Activated CD4-positive, alpha-beta T cell treated with anti-CD3 and anti-CD28 coated beads, Interleukin-2, amount 10 ng/mL, durations not matched to agents 24 days and 14 days (primary cell): ENCODE data around the gene FRA10AC1. TPM values are rescaled to one million over a fixed set of nuclear protein-coding genes. Genes with fewer than 3 reads are reported as not detected.
"Not testable (repeated sequence)": the region's sequence is repeated elsewhere in the genome, so short reads cannot be mapped to it uniquely, and the experiment has no call there.

Experiments
- DNase-seq: peaks from one replicate; pipeline ENCODE4 v3.0.0; 2022
- H3K27ac Mint-ChIP-seq: one replicate; pipeline ENCODE4 v1.8.0; 2022; ENCODE audit warnings: mild to moderate bottlenecking, mixed read lengths
- H3K27me3 Mint-ChIP-seq: one replicate; pipeline ENCODE4 v1.8.0; 2022; ENCODE audit warnings: mixed read lengths
- H3K36me3 Mint-ChIP-seq: one replicate; pipeline ENCODE4 v1.8.0; 2022; ENCODE audit warnings: low read depth, mild to moderate bottlenecking, mixed read lengths
- H3K4me1 Mint-ChIP-seq: one replicate; pipeline ENCODE4 v1.8.0; 2021; ENCODE audit warnings: mixed read lengths
- H3K4me3 Mint-ChIP-seq: one replicate; pipeline ENCODE4 v1.8.0; 2022; ENCODE audit warnings: mild to moderate bottlenecking, moderate library complexity, mixed read lengths
- H3K9me3 Mint-ChIP-seq: one replicate; pipeline ENCODE4 v1.8.0; 2021; ENCODE audit warnings: mixed read lengths
- intact Hi-C: fragments of 100-400 bp; cut with micrococcal nuclease; formaldehyde crosslinking; loops from one replicate; pipeline ENCODE4 v1.15.1; 2023
- total RNA-seq: library from RNA; stranded (reverse); gene quantifications from 2 replicates; pipeline ENCODE4 v1.2.3, GENCODE V29; 2022

Gene FRA10AC1
- total RNA-seq, 1 donor from 2014 or later: 22.5 TPM

DNA sequence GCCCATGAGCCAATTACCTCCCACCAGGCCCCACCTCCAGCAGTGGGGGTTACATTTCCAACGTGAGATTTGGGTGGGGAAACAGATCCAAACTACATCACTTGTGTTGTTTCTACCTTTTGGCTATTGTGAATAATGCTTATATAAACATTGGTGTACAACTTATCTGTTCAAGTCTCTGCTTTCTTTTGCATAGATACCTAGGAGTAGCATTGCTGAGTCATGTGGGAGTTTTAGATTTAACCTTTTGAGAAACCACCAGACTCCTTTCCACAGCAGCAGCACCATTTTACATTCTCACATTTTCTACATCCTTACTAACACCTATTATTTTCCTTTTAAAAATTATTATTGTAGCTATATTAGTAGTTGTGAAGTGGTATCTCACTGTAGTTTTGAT, 14.4 kb upstream of the FRA10AC1 start:
- Mint-ChIP-seq H3K9me3 (no peaks in the 10 kb centered on the region), H3K4me3 (no peak overlapping the region), H3K27me3 (peaks cover 11% of the 10 kb centered on the region), H3K36me3 (no peaks in the 10 kb centered on the region), H3K27ac (no peak overlapping the region), H3K4me1 (peaks cover 2% of the 10 kb centered on the region)
- no peak for DNase-seq
- intact Hi-C loops: no loop called here

DNA sequence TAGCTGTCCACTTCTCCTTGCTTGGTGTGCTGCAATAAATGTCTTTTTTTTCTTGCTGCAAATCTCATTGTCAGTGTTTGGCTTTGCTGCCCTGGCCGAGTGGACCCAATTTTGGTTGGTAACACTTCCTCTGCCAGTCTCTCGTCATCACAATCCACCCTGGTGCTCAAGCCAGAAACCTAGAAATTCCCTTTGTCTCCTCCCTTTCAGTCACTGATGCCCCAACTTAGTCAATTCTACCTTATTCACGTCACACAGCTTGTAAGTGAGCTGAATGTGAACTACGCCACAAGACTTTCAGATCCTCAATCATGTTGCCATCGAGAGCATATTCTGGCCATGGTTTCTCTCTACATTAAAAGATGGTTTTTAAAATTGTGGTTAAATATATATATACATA, 13.0 kb upstream of the FRA10AC1 start:
- H3K4me1 Mint-ChIP-seq: peaks cover 2% of the 10 kb centered on the region
- H3K9me3 Mint-ChIP-seq: no peaks in the 10 kb centered on the region
- DNase-seq: no peak
- no peak overlapping the region for H3K27ac Mint-ChIP-seq
- H3K27me3 Mint-ChIP-seq: peaks cover 11% of the 10 kb centered on the region
- intact Hi-C loops: no loop called here
- no peaks in the 10 kb centered on the region for H3K36me3 Mint-ChIP-seq
- no peak overlapping the region for H3K4me3 Mint-ChIP-seq

GRCh38 chr10:93712593-93712992, 10.2 kb upstream of the FRA10AC1 start:
- no peak overlapping the region for H3K27ac Mint-ChIP-seq
- no peaks in the 10 kb centered on the region for H3K36me3 Mint-ChIP-seq
- peaks cover 4% of the 10 kb centered on the region for H3K4me1 Mint-ChIP-seq
- intact Hi-C loops: no loop called here
- DNase-seq: no peak
- no peaks in the 10 kb centered on the region for H3K9me3 Mint-ChIP-seq
- no peaks in the 10 kb centered on the region for H3K27me3 Mint-ChIP-seq
- H3K4me3 Mint-ChIP-seq: no peak overlapping the region

GRCh38 chr10:93711891-93712290, 9.5 kb upstream of the FRA10AC1 start:
- intact Hi-C loops: no loop called here
- Mint-ChIP-seq H3K4me3 (no peak overlapping the region), H3K4me1 (peaks cover 11% of the 10 kb centered on the region), H3K27ac (no peak overlapping the region), H3K9me3 (no peaks in the 10 kb centered on the region), H3K27me3 (no peaks in the 10 kb centered on the region), H3K36me3 (no peaks in the 10 kb centered on the region)
- no peak for DNase-seq

GRCh38 chr10:93710333-93710909, 8.0 kb upstream of the FRA10AC1 start:
- intact Hi-C loops: no loop called here
- no peak for DNase-seq
- peaks cover 12% of the 10 kb centered on the region for H3K4me1 Mint-ChIP-seq
- H3K27ac Mint-ChIP-seq: no peak overlapping the region
- H3K36me3 Mint-ChIP-seq: no peaks in the 10 kb centered on the region
- H3K27me3 Mint-ChIP-seq: no peaks in the 10 kb centered on the region
- H3K4me3 Mint-ChIP-seq: no peak overlapping the region
- no peaks in the 10 kb centered on the region for H3K9me3 Mint-ChIP-seq

- no peaks in the 10 kb centered on the region for H3K9me3 Mint-ChIP-seq
- intact Hi-C loops: loop anchor here (10.0 kb wide), 2 partner anchors 107 to 837 kb away; partner anchors contain the start of gene HELLS
- no peaks in the 10 kb centered on the region for H3K36me3 Mint-ChIP-seq
- H3K4me1 Mint-ChIP-seq: peaks cover 16% of the 10 kb centered on the region
- no peaks in the 10 kb centered on the region for H3K27me3 Mint-ChIP-seq
- no peak overlapping the region for H3K27ac Mint-ChIP-seq
- DNase-seq: no peak
- H3K4me3 Mint-ChIP-seq: no peak overlapping the region
These were observed 5.2 kb upstream of the FRA10AC1 start for GRCh38 chr10:93707623-93708022.

GRCh38 chr10:93704451-93704850, 2.1 kb upstream of the FRA10AC1 start:
- Mint-ChIP-seq H3K4me1 (peaks cover 16% of the 10 kb centered on the region), H3K9me3 (no peaks in the 10 kb centered on the region), H3K27ac (no peak overlapping the region), H3K36me3 (peaks cover 3% of the 10 kb centered on the region), H3K4me3 (no peak overlapping the region), H3K27me3 (no peaks in the 10 kb centered on the region)
- no peak for DNase-seq
- intact Hi-C loops: loop anchor here (10.0 kb wide), 2 partner anchors 110 to 840 kb away; partner anchors contain the start of gene HELLS

GRCh38 chr10:93703841-93704240, 1.4 kb upstream of the FRA10AC1 start:
- Mint-ChIP-seq H3K4me3 (peak overlapping the region; percentile 71), H3K36me3 (peaks cover 7% of the 10 kb centered on the region), H3K27me3 (no peaks in the 10 kb centered on the region), H3K9me3 (no peaks in the 10 kb centered on the region), H3K27ac (peak overlapping the region; percentile 37), H3K4me1 (peaks cover 16% of the 10 kb centered on the region)
- no peak for DNase-seq
- intact Hi-C loops: loop anchor here (2.0 to 10.0 kb wide), 4 partner anchors 111 to 855 kb away; partner anchors contain the start of genes EXOC6 and HELLS

- intact Hi-C loops: loop anchor here (2.0 to 10.0 kb wide), 4 partner anchors 112 to 854 kb away; partner anchors contain the start of genes EXOC6 and HELLS
- DNase-seq: peak; percentile 69
- Mint-ChIP-seq H3K4me3 (no peak overlapping the region), H3K36me3 (peaks cover 8% of the 10 kb centered on the region), H3K4me1 (peaks cover 16% of the 10 kb centered on the region), H3K27ac (no peak overlapping the region), H3K9me3 (no peaks in the 10 kb centered on the region), H3K27me3 (no peaks in the 10 kb centered on the region)
These were observed 674 bp upstream of the FRA10AC1 start for GRCh38 chr10:93703066-93703465.

- no peak overlapping the region for H3K27ac Mint-ChIP-seq
- intact Hi-C loops: loop anchor here (1.0 to 10.0 kb wide), 5 partner anchors 113 to 853 kb away; partner anchors contain the start of genes CEP55, EXOC6 and HELLS
- DNase-seq: peak; percentile 73
- no peaks in the 10 kb centered on the region for H3K27me3 Mint-ChIP-seq
- H3K36me3 Mint-ChIP-seq: peaks cover 15% of the 10 kb centered on the region
- H3K9me3 Mint-ChIP-seq: no peaks in the 10 kb centered on the region
- H3K4me1 Mint-ChIP-seq: peaks cover 4% of the 10 kb centered on the region
- H3K4me3 Mint-ChIP-seq: no peak overlapping the region
These were observed 554 bp downstream of the FRA10AC1 start for GRCh38 chr10:93701866-93702209.

DNA sequence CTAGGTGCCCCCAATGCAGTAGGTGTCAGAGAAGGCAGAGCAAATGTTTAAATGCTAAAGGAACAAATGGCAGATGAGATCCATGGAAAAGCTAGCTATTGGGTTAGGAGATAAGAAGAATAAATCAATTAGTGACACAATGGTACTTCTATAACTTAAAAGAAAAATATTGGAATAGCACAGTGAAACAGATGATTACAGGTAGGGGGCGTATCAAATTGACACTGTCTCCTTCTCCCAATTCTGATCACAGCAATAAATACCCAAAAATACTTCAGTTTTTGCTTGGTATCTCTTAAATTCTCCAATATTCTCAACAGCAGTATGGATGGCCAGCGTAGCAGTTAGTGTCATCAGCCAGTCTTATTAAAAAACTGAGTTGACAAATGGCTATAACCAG, 5.2 kb downstream of the FRA10AC1 start:
- Mint-ChIP-seq H3K9me3 (no peaks in the 10 kb centered on the region), H3K4me1 (peaks cover 7% of the 10 kb centered on the region), H3K36me3 (peaks cover 39% of the 10 kb centered on the region), H3K4me3 (no peak overlapping the region), H3K27me3 (no peaks in the 10 kb centered on the region), H3K27ac (no peak overlapping the region)
- no peak for DNase-seq
- intact Hi-C loops: no loop called here

- DNase-seq, H3K27ac Mint-ChIP-seq, H3K27me3 Mint-ChIP-seq, H3K9me3 Mint-ChIP-seq, intact Hi-C loops, H3K4me1 Mint-ChIP-seq, H3K4me3 Mint-ChIP-seq: not testable (repeated sequence)
- peaks cover 42% of the 10 kb centered on the region for H3K36me3 Mint-ChIP-seq
These were observed 5.8 kb downstream of the FRA10AC1 start for GRCh38 chr10:93696582-93696981.

DNA sequence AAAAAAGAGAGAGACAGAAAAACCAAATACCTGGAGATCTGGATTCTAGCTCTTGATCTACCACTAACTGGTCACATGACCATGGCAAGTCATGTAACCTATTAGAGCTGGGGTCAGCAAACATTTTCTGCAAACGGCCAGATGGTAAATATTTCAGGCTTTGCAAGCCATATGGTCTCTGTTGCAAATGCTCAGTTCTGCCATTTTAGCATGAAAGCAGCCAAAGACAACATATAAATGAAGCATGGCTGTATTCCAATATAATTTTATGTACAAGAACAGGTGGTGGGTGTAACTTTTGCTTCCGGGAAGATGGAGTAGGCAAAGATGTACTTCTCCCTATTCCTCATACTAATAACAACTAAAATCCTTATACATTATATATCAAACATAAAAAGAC, 6.7 kb downstream of the FRA10AC1 start:
- no peaks in the 10 kb centered on the region for H3K9me3 Mint-ChIP-seq
- peaks cover 7% of the 10 kb centered on the region for H3K4me1 Mint-ChIP-seq
- peaks cover 43% of the 10 kb centered on the region for H3K36me3 Mint-ChIP-seq
- no peaks in the 10 kb centered on the region for H3K27me3 Mint-ChIP-seq
- H3K4me3 Mint-ChIP-seq: no peak overlapping the region
- intact Hi-C loops: no loop called here
- DNase-seq: no peak
- no peak overlapping the region for H3K27ac Mint-ChIP-seq

DNA sequence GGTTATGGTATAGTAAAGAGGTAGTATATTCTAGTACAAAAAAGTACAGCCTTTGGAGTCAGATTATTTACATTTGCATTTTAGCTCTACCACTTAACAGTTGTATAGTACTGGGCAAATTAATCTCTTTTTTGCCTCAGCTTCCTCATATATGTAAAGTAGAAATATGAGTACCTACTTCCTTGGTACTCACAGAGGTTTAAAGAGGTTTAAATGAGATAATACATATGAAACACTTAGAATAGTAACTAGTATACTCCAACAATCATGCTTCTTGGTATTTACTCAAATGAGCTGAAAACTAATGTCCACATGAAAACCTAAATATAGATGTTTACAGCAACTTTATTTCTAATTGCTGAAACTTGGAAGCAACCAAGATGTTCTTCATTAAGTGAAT, 14.7 kb downstream of the FRA10AC1 start:
- DNase-seq: no peak
- intact Hi-C loops: no loop called here
- Mint-ChIP-seq H3K36me3 (peaks cover 23% of the 10 kb centered on the region), H3K27me3 (no peaks in the 10 kb centered on the region), H3K4me1 (no peaks in the 10 kb centered on the region), H3K9me3 (no peaks in the 10 kb centered on the region), H3K27ac (no peak overlapping the region), H3K4me3 (no peak overlapping the region)
